MM.1S (cell line): ENCODE measurements around the gene CHRFAM7A.
"Not testable (repeated sequence)": the region's sequence is repeated elsewhere in the genome, so short reads cannot be mapped to it uniquely, and the experiment has no call there.

Experiments used
- CTCF ChIP-seq: fragments of 300-600 bp; sonication (generic); IDR thresholded peaks from 2 replicates; pipeline ENCODE4 v1.5.1; 2016; ENCODE audit warnings: antibody characterized with exemption, low read length, mixed read lengths
- EZH2phosphoT487 ChIP-seq: fragments of 300-600 bp; sonication (generic); IDR thresholded peaks from 2 replicates; pipeline ENCODE4 v1.6.1; 2018; ENCODE audit warnings: antibody characterized with exemption, low read length

GRCh38 chr15:30435878-30436277 lies 42.5 kb upstream of the CHRFAM7A start:
- not testable (repeated sequence) for TF ChIP-seq CTCF, EZH2phosphoT487
